MM.1S (cell line): ENCODE results near the gene LMBR1.
"Not testable (repeated sequence)": the region's sequence is repeated elsewhere in the genome, so short reads cannot be mapped to it uniquely, and the experiment has no call there.

Experiments used
- DNase-seq: peaks from one replicate; pipeline ENCODE4 v3.0.0-alpha.2; 2015
- H2AFZ ChIP-seq: fragments of 300-600 bp; sonication (generic); 2 replicates; pipeline ENCODE4 v1.6.0; 2016; ENCODE audit warnings: antibody characterized with exemption, low read length
- H3F3A ChIP-seq: fragments of 300-600 bp; sonication (generic); 2 replicates; pipeline ENCODE4 v1.6.1; 2016; ENCODE audit warnings: mild to moderate bottlenecking, antibody characterized with exemption, low read length, moderate library complexity, mixed read lengths; ENCODE audit not compliant: insufficient read depth
- H3K27ac ChIP-seq: fragments of 300-600 bp; sonication (generic); 2 replicates; pipeline ENCODE4 v1.5.1; 2016; ENCODE audit warnings: mild to moderate bottlenecking, low read length
- H3K27me3 ChIP-seq: fragments of 300-600 bp; sonication (generic); replicated peaks from 2 replicates; pipeline ENCODE4 v1.6.0; 2016; ENCODE audit warnings: low read length; ENCODE audit not compliant: insufficient read depth
- H3K36me3 ChIP-seq: fragments of 300-600 bp; sonication (generic); replicated peaks from 2 replicates; pipeline ENCODE4 v1.6.1; 2016; ENCODE audit warnings: mild to moderate bottlenecking, low read length, mixed read lengths; ENCODE audit not compliant: insufficient read depth
- H3K4me1 ChIP-seq: fragments of 300-600 bp; sonication (generic); 2 replicates; pipeline ENCODE4 v1.6.1; 2016; ENCODE audit warnings: low read length, mixed read lengths
- H3K4me2 ChIP-seq: fragments of 300-600 bp; sonication (generic); 2 replicates; pipeline ENCODE4 v1.6.0; 2016; ENCODE audit warnings: low read depth, low read length
- H3K4me3 ChIP-seq: fragments of 300-600 bp; sonication (generic); 2 replicates; pipeline ENCODE4 v1.5.1; 2016; ENCODE audit warnings: low read length, mixed read lengths
- H3K79me2 ChIP-seq: fragments of 300-600 bp; sonication (generic); 2 replicates; pipeline ENCODE4 v1.6.1; 2016; ENCODE audit warnings: mixed run types, low read length, mixed read lengths
- H3K9ac ChIP-seq: fragments of 300-600 bp; sonication (generic); 2 replicates; pipeline ENCODE4 v1.6.1; 2016; ENCODE audit warnings: low read length, mixed read lengths
- H3K9me2 ChIP-seq: fragments of 300-600 bp; sonication (generic); replicated peaks from 2 replicates; pipeline ENCODE4 v1.6.1; 2016; ENCODE audit warnings: mild to moderate bottlenecking, low read length, mixed read lengths; ENCODE audit not compliant: insufficient read depth
- H3K9me3 ChIP-seq: fragments of 300-600 bp; sonication (generic); replicated peaks from 2 replicates; pipeline ENCODE4 v1.6.1; 2016; ENCODE audit warnings: mild to moderate bottlenecking, low read length, mixed read lengths; ENCODE audit not compliant: insufficient read depth
- H4K20me1 ChIP-seq: fragments of 300-600 bp; sonication (generic); 2 replicates; pipeline ENCODE4 v1.6.1; 2016; ENCODE audit warnings: mild to moderate bottlenecking, low read length, moderate library complexity, mixed read lengths; ENCODE audit not compliant: insufficient read depth
- CTCF ChIP-seq: fragments of 300-600 bp; sonication (generic); IDR thresholded peaks from 2 replicates; pipeline ENCODE4 v1.5.1; 2016; ENCODE audit warnings: antibody characterized with exemption, low read length, mixed read lengths
- EZH2 ChIP-seq: fragments of 300-600 bp; sonication (generic); optimal IDR thresholded peaks from 2 replicates; pipeline ENCODE3; 2017; ENCODE audit warnings: low read depth, mild to moderate bottlenecking, antibody characterized with exemption, low read length, mixed read lengths
- EZH2phosphoT487 ChIP-seq: fragments of 300-600 bp; sonication (generic); IDR thresholded peaks from 2 replicates; pipeline ENCODE4 v1.6.1; 2018; ENCODE audit warnings: antibody characterized with exemption, low read length

The LMBR1 gene

GRCh38 chr7:156652886-156653568 lies 240.0 kb downstream of the LMBR1 start:
- Histone ChIP-seq H3K4me1 (no peaks in the 10 kb centered on the region), H2AFZ (no peak overlapping the region), H3K9me3 (no peaks in the 10 kb centered on the region), H3F3A (no peaks in the 10 kb centered on the region), H3K27me3 (no peaks in the 10 kb centered on the region), H3K79me2 (no peaks in the 10 kb centered on the region), H3K4me2 (no peak overlapping the region), H3K36me3 (no peaks in the 10 kb centered on the region), H3K9me2 (no peaks in the 10 kb centered on the region), H4K20me1 (no peaks in the 10 kb centered on the region), H3K4me3 (no peak overlapping the region), H3K9ac (no peak overlapping the region), H3K27ac (no peak overlapping the region)
- TF ChIP-seq EZH2 (no peak), CTCF (no peak), EZH2phosphoT487 (no peak)
- DNase-seq, result no peak

GRCh38 chr7:156651474-156651873 lies 241.5 kb downstream of the LMBR1 start:
- no peak for DNase-seq
- TF ChIP-seq EZH2phosphoT487 (no peak), EZH2 (no peak), CTCF (no peak)
- H3K27me3 ChIP-seq, result no peaks in the 10 kb centered on the region
- no peaks in the 10 kb centered on the region for H3K9me3 ChIP-seq
- no peak overlapping the region for H2AFZ ChIP-seq
- no peak overlapping the region for H3K9ac ChIP-seq
- H4K20me1 ChIP-seq, result no peaks in the 10 kb centered on the region
- H3K4me3 ChIP-seq, result no peak overlapping the region
- no peaks in the 10 kb centered on the region for H3K9me2 ChIP-seq
- H3K4me1 ChIP-seq, result no peaks in the 10 kb centered on the region
- H3K79me2 ChIP-seq, result no peaks in the 10 kb centered on the region
- no peak overlapping the region for H3K4me2 ChIP-seq
- no peaks in the 10 kb centered on the region for H3F3A ChIP-seq
- H3K36me3 ChIP-seq, result no peaks in the 10 kb centered on the region
- no peak overlapping the region for H3K27ac ChIP-seq

- H3F3A ChIP-seq, result no peaks in the 10 kb centered on the region
- DNase-seq, result no peak
- TF ChIP-seq EZH2, result no peak
- no peak for TF ChIP-seq EZH2phosphoT487
- TF ChIP-seq CTCF, result no peak
- H3K79me2 ChIP-seq, result no peaks in the 10 kb centered on the region
- no peaks in the 10 kb centered on the region for H3K9me3 ChIP-seq
- no peaks in the 10 kb centered on the region for H3K27me3 ChIP-seq
- H4K20me1 ChIP-seq, result no peaks in the 10 kb centered on the region
- H3K4me1 ChIP-seq, result no peaks in the 10 kb centered on the region
- no peak overlapping the region for H3K4me2 ChIP-seq
- no peak overlapping the region for H3K27ac ChIP-seq
- no peaks in the 10 kb centered on the region for H3K36me3 ChIP-seq
- no peak overlapping the region for H3K4me3 ChIP-seq
- H2AFZ ChIP-seq, result no peak overlapping the region
- no peaks in the 10 kb centered on the region for H3K9me2 ChIP-seq
- no peak overlapping the region for H3K9ac ChIP-seq
Observed at GRCh38 chr7:156650042-156650441, 242.9 kb downstream of the LMBR1 start.

GRCh38 chr7:156647330-156647729 lies 245.7 kb downstream of the LMBR1 start:
- not testable (repeated sequence) for H3K4me1 ChIP-seq, H2AFZ ChIP-seq, H3K36me3 ChIP-seq, DNase-seq, H3K27me3 ChIP-seq, H3K9me3 ChIP-seq, H4K20me1 ChIP-seq, H3K4me3 ChIP-seq, H3K4me2 ChIP-seq, H3K9ac ChIP-seq, H3K27ac ChIP-seq, H3K9me2 ChIP-seq, H3K79me2 ChIP-seq, H3F3A ChIP-seq
